Omental fat pad (tissue), 4 donors: Measurements from ENCODE around the gene PHPT1. TPM values are rescaled to one million over a fixed set of nuclear protein-coding genes. Genes with fewer than 3 reads are reported as not detected.
"Not testable (repeated sequence)": the region's sequence is repeated elsewhere in the genome, so short reads cannot be mapped to it uniquely, and the experiment has no call there.

Experiments
- ATAC-seq: fragments of 150-250 bp; one replicate; pipeline ENCODE4 v1.9.1; 2016; ENCODE audit warnings: mild to moderate bottlenecking, moderate library complexity; ENCODE audit not compliant: low FRiP score
- DNase-seq: peaks from one replicate; pipeline ENCODE4 v3.0.0-alpha.2; 2019; ENCODE audit warnings: low spot score
- CTCF ChIP-seq, 3 donors: fragments of 450-650 bp; IDR thresholded peaks; one replicate each; pipeline ENCODE4 v1.5.1; 2016 to 2017; ENCODE audit warnings: antibody characterized with exemption in 3 of 3, mild to moderate bottlenecking in 3 of 3, moderate library complexity in 2 of 3
- total RNA-seq, 4 donors: library from RNA; depleted of rRNA; stranded (reverse); fragments of >200 nt; gene quantifications; one replicate each; pipeline ENCODE4 v1.1.0, GENCODE V29; 2016

PHPT1 gene
- total RNA-seq, 4 donors from 2014 or later, result 27.1 to 53.9 (median 40.9) TPM

GRCh38 chr9:136835162-136835931 is 13.9 kb upstream of the PHPT1 start:
- DNase-seq, result no peak
- ATAC-seq, result no peak
- TF ChIP-seq CTCF (IDR thresholded peaks at IDR 0.05), result no peak

- DNase-seq, result no peak
- no peak for TF ChIP-seq CTCF (IDR thresholded peaks at IDR 0.05)
- no peak for ATAC-seq
Observed at GRCh38 chr9:136835932-136836904, 13.0 kb upstream of the PHPT1 start.

DNA sequence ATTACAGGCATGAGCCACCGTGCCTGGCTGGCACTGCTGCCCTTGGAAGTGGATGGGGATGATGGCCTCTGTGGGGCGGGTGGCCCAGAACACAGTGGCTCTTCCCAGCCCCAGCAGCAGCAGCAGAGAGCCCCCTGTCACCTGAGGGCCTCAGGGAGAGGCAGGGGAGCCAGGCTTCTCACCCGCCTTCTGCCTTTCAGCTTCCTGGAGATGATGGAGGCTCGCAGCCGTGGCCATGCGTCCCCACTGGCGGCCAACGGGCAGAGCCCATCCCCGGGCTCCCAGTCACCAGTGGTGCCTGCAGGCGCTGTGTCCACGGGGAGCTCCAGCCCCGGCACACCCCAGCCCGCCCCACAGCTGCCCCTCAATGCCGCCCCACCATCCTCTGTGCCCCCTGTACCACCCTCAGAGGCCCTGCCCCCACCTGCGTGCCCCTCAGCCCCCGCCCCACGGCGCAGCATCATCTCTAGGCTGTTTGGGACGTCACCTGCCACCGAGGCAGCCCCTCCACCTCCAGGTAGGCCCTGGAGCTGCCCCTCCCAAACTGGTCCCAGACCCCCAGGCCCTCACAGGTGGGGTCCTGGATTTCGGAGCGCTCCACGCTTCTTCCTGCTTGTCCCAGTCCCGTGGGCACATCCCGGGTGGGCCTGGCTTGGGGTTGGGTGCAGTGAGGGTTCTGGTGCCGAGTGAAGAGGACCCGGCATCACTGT is 11.9 kb upstream of the PHPT1 start:
- ATAC-seq (no peak), DNase-seq (no peak)
- no peak for TF ChIP-seq CTCF (IDR thresholded peaks at IDR 0.05)

- not testable (repeated sequence) for DNase-seq, ATAC-seq
Observed at GRCh38 chr9:136837856-136838277, 11.3 kb upstream of the PHPT1 start.

- TF ChIP-seq CTCF (IDR thresholded peaks at IDR 0.05), result no peak
- DNase-seq (no peak), ATAC-seq (no peak)
Observed at GRCh38 chr9:136838314-136839228, 10.6 kb upstream of the PHPT1 start.

DNA sequence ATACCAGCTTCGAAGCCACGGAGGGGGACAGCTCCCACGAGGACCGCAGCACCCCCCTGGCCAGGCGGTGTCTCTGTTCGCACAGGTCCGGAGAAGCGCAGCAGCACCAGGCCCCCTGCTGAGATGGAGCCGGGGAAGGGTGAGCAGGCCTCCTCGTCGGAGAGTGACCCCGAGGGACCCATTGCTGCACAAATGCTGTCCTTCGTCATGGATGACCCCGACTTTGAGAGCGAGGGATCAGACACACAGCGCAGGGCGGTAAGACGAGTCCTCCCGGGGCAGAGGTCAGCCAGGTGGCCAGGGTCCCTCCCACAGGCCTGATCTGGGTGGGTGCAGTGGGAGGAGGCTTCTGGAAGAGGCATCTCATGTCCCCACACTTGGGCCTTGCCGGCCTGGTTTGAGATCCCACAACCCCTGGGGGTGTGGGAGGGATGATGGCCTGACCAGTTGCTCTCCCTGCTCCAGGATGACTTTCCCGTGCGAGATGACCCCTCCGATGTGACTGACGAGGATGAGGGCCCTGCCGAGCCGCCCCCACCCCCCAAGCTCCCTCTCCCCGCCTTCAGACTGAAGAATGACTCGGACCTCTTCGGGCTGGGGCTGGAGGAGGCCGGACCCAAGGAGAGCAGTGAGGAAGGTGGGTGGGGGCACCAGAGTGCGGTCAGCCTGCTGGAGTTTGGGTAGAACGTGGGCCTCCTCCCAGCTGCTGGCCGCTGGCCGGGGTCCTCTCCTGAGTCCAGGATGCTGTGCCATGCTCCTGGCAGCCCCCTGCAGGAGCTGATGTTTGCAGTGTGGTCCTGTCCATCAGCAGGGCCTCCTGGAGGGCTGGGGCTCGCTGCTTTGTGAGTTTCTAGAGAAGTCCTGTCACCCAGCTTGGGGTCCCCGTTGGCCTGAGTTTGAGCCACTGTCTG is 9.7 kb upstream of the PHPT1 start:
- no peak for ATAC-seq
- no peak for TF ChIP-seq CTCF (IDR thresholded peaks at IDR 0.05)
- no peak for DNase-seq
